GF-D8 (cell line): ENCODE data around the gene RBBP4.
"Not testable (repeated sequence)": the region's sequence is repeated elsewhere in the genome, so short reads cannot be mapped to it uniquely, and the experiment has no call there.

ENCODE experiments used
- DNase-seq: peaks from one replicate; lab custom pipeline; 2025; lab: John Stamatoyannopoulos, UW

Gene RBBP4

GRCh38 chr1:32639489-32640075, 11.4 kb upstream of the RBBP4 start:
- no peak for DNase-seq

DNA sequence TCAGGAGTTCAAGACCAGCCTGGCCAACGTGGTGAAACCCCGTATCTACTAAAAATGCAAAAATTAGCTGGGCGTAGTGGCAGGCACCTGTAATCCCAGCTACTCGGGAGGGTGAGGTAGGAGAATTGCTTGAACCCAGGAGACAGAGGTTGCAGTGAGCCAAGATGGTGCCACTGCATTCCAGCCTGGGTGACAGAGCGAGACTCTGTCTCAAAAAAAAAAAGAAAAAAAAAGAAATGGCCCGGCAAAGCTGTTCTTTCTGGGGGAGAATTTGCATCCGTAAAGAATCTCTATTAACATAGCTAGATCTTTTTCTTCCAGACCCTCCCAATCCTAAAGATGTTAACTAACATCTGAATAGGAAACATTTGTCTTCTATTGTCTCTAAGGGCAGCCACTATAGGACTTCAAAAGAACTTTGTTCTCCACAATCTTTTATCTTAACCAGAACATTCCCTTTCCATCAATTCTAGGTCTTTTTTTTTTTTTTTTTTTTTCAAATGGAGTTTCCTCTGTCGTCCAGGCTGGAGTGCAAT, 8.6 kb upstream of the RBBP4 start:
- DNase-seq: not testable (repeated sequence)

DNA sequence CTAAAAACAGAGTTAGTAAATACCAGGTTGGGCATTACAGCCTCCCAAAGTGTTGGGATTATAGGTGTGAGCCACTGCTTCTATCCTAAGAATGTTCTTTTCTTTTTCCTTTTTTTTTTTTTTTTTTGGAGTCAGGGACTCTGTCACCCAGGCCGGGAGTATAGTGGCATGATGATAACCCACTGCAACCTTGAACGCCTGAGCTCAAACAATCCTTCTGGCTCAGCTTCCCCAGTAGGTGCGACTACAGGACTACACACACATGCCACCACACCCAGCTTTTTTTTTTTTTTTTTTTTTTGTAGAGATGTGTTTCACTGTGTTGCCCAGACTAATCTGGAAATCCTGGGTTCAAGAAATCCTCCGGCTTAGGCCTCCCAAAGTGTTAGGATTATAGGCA, 6.6 kb upstream of the RBBP4 start:
- DNase-seq: no peak

DNA sequence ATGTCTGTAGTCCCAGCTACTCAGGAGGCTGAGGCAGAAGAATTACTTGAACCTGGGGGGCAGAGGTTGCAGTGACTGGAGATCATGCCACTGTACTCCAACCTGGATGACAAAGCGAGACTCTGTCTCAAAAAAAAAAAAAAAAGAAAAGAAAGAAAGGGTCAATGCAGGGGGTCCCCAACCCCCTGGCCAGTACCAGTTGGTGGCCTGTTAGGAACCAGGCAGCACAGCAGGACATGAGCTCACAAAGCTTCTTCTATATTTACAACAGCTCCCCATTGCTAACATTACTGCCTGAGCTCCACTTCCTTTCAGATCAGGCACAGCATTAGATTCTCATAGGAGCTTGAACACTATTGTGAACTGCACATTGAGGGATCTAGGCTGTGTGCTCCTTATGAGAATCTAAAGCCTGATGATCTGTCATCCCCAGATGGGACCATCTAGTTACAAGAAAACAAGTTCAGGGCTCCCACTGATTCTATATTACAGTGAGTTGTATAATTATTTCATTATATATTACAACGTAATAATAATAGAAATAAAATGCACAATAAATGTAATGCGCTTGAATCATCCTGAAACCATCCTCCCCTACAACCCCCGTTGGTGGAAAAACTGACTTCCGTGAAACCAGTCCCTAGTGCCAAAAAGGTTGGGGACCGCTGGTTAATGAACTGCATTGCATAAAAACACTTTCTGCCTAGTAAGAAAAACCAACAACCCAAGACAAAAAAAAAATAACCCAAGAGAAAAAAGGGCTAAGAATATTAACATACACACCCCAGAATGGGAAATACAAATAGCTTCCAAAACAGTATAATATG, 3.5 kb upstream of the RBBP4 start:
- peak; percentile 5 for DNase-seq

- peak; percentile 99 for DNase-seq
Observed at GRCh38 chr1:32650248-32650751, 708 bp upstream of the RBBP4 start, which contains the start of gene ZBTB8OS. ZBTB8OS (minus strand) TSS chr1:32650550; CDS start chr1:32650529, 21 bp downstream.

GRCh38 chr1:32651461-32652073, 559 bp downstream of the RBBP4 start:
- no peak for DNase-seq

GRCh38 chr1:32652244-32652962, 1.4 kb downstream of the RBBP4 start:
- DNase-seq: no peak

DNA sequence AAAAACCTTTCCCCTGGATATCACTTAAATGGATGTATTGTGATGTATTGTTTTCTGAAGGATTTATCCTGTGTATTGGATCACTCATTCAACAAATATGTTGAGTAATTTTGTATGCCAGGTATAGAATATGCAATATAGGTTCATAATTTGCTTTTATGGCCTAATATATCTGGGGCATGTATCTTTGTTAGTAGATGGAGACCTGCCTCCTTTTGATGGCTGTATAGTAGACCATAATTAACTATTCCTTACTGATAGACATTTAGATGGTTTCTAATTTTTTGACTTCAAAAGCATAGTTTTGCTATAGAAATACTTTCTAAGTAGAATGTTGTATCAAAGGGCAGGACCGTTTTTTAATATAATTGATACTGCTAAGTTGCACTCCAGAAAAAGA, 8.6 kb downstream of the RBBP4 start:
- DNase-seq: no peak

- no peak for DNase-seq
Observed at GRCh38 chr1:32665915-32666314, 14.9 kb downstream of the RBBP4 start.

- DNase-seq: no peak
Observed at GRCh38 chr1:32666901-32667566, 16.0 kb downstream of the RBBP4 start.

DNA sequence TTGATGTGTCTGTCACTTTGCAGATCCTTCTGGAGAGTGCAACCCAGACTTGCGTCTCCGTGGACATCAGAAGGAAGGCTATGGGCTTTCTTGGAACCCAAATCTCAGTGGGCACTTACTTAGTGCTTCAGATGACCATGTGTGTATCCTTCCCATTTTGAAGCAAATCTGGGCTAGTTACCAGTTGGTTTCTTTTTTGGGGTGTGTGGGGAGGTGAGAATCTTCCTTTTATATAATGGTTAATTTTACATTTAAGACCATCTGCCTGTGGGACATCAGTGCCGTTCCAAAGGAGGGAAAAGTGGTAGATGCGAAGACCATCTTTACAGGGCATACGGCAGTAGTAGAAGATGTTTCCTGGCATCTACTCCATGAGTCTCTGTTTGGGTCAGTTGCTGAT, 17.7 kb downstream of the RBBP4 start:
- DNase-seq: not testable (repeated sequence)

- DNase-seq: no peak
Observed at GRCh38 chr1:32676945-32677344, 25.9 kb downstream of the RBBP4 start.

GRCh38 chr1:32679993-32680392, 29.0 kb downstream of the RBBP4 start:
- not testable (repeated sequence) for DNase-seq

- no peak for DNase-seq
Observed at GRCh38 chr1:32680642-32681041, 29.6 kb downstream of the RBBP4 start.

- no peak for DNase-seq
Observed at GRCh38 chr1:32681509-32681908, 30.5 kb downstream of the RBBP4 start.

DNA sequence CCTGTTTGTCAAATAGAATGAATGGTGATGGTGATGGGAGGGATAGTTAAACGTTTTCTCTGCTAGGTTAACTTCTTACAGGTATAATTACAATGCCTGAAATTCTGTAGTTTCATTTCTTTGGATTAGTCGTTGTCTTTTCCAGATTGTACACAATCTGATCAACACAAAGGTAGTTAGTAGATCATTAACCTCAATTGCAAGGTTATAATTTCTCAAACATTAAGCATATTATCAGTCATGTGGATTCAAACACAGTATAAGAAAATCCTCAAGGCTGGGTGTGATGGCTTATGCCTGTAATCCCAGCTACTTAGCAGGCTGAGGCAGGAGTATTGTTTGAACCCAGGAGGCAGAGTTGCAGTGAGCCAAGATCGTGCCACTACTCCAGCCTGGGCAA, 31.0 kb downstream of the RBBP4 start:
- no peak for DNase-seq

DNA sequence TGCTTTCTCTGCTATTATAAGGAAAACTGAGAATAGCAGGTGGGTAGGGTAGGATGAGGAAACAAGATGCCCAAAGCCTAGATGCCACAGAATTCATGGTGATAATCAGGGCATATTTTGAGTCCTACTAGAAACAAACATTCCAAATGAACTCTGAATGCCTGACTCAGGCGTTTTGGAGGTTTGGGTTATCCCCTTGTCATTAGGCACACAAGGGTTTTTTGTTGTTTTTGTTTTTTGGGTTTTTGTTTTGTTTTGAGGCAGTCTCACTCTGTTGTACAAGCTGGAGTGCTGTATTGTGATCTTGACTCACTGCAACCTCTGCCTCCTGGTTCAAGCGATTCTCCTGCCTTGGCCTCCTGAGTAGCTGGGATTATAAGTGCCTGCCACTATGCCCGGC, 32.4 kb downstream of the RBBP4 start:
- no peak for DNase-seq

DNA sequence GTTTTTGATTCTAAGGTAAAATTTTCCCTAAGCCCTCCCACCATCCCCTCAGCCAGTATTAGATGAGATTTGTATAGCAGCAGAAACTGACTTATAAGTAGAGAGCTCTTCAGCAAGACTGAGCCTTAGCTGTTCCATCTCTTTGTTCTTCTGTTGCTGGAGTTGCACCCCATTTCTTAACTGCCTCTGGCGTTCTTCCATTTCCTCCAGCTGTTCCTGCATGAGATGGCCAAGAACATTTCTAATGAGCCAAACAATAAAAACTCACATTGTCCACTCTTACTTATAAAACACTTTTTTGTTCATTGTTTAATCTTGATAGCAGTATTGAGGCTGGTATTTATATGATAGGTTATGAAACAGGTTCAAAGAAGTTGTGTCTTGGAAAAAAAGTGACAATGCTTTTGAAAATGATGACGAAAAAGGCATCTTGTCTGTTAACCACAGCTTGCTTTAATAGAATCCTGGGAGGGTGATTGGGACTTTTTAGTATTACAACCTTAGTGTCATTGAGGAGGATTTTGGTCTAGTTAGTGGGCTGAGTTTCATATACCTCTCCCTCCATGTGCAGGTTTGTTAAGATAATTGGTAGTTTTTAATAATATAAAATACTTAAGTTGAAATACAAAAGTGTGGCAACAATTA, 33.3 kb downstream of the RBBP4 start:
- peak; percentile 1 for DNase-seq

GRCh38 chr1:32685498-32685897, 34.5 kb downstream of the RBBP4 start:
- DNase-seq: no peak

- no peak for DNase-seq
Observed at GRCh38 chr1:32686387-32686786, 35.4 kb downstream of the RBBP4 start.
